Spinal cord (tissue), 10 donors: ENCODE measurements around the gene ASB6. TPM values are rescaled to one million over a fixed set of nuclear protein-coding genes. Genes with fewer than 3 reads are reported as not detected.

ENCODE experiments used
- DNase-seq, 6 donors: peaks; one replicate each; pipeline versions ENCODE4 v3.0.0 to v3.0.0-alpha.2; 2013 to 2015; ENCODE audit warnings: low spot score in 6 of 6, low read depth in 4 of 6
- H3K27ac ChIP-seq: one replicate; pipeline ENCODE4 v1.5.1; 2013; ENCODE audit warnings: low read depth, low read length, control low read depth
- H3K27me3 ChIP-seq: one replicate; pipeline ENCODE4 v1.6.1; 2013; ENCODE audit warnings: low read length; ENCODE audit not compliant: control insufficient read depth, insufficient read depth
- H3K36me3 ChIP-seq: one replicate; pipeline ENCODE4 v1.6.1; 2013; ENCODE audit warnings: low read length; ENCODE audit not compliant: control insufficient read depth, insufficient read depth
- H3K4me1 ChIP-seq: one replicate; pipeline ENCODE4 v1.6.1; 2013; ENCODE audit warnings: low read length; ENCODE audit not compliant: control insufficient read depth, insufficient read depth
- H3K4me3 ChIP-seq: one replicate; pipeline ENCODE4 v1.5.1; 2013; ENCODE audit warnings: low read depth, low read length, control low read depth
- H3K9me3 ChIP-seq: one replicate; pipeline ENCODE4 v1.6.1; 2013; ENCODE audit warnings: low read length; ENCODE audit not compliant: control insufficient read depth, insufficient read depth
- WGBS: methylation state at CpG from one replicate; pipeline ENCODE4 v1.1.5; 2013; ENCODE audit warnings: missing lambda C conversion rate; ENCODE audit not compliant: insufficient coverage; 5-methylcytosine and 5-hydroxymethylcytosine counted together
- polyA plus RNA-seq, 2 donors: library from polyadenylated mRNA; unstranded; fragments of 120-200 nt; gene quantifications; one replicate each; pipeline ENCODE4 v1.2.1, GENCODE V29; 2013; ENCODE audit not compliant: insufficient read length in 2 of 2
- total RNA-seq, 2 donors: library from RNA; depleted of rRNA in 1 of 2; stranded (reverse); fragments of 120-200 nt in 1 of 2; fragments of >200 nt in 1 of 2; gene quantifications; one replicate each; pipeline versions ENCODE4 v1.2.3 to v1.2.4, GENCODE V29; 2013 to 2014
- donor health status: healthy.

The ASB6 gene
- total and polyA plus RNA-seq, 4 donors = 12.3 to 33.4 (median 21.1) TPM

DNA sequence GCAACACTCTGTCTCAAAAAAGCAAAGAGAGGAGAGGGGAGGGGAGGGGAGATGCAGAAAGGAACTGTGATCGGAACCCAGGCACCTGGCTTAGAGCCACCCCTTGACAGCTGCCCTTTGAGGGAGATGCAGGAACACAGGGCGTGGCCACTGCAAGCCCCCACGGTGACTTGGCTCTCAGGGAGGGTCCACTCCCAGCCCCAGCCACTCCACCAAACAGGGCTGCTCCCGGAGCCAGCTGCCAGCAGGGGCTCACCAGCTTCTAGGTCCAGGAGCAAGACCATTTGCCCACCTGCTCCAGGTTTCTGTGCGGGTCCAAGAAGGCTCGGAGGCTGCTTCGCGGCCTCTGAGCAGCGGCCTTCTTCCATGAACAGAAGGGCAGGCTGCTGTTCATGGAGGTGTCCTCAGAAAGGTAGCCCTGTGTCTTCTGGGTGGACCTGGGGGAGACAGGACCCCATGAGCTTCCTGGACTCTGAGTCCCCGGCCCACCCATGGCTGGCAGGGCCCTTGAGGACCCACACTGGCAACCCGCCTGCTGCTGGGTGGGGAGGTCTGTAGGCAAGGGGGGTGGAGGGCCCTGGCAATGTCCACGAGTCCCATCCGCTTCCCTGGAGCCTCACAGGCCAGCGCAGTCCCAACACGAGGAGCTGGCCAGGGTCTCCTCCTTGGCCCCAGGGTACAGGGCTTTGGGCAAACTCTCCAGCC, 29.0 kb downstream of the ASB6 start:
- peak in 1 of 6 donors; percentile 52 for DNase-seq
- Histone ChIP-seq H3K9me3 (no peaks in the 10 kb centered on the region), H3K4me3 (peak overlapping the region; percentile 29), H3K27me3 (peaks cover 2% of the 10 kb centered on the region), H3K4me1 (peaks cover 72% of the 10 kb centered on the region), H3K27ac (peak overlapping the region; percentile 95), H3K36me3 (no peaks in the 10 kb centered on the region)
- 44% methylated on average over 15 of the region's 15 CpGs for WGBS

- Histone ChIP-seq H3K36me3 (no peaks in the 10 kb centered on the region), H3K4me1 (peaks cover 80% of the 10 kb centered on the region), H3K9me3 (no peaks in the 10 kb centered on the region), H3K27me3 (peaks cover 2% of the 10 kb centered on the region), H3K4me3 (no peak overlapping the region), H3K27ac (peak overlapping the region; percentile 95)
- WGBS = 78% methylated on average over 7 of the region's 7 CpGs
- DNase-seq = no peak
Measured at GRCh38 chr9:129612123-129612522, 29.8 kb downstream of the ASB6 start.

DNA sequence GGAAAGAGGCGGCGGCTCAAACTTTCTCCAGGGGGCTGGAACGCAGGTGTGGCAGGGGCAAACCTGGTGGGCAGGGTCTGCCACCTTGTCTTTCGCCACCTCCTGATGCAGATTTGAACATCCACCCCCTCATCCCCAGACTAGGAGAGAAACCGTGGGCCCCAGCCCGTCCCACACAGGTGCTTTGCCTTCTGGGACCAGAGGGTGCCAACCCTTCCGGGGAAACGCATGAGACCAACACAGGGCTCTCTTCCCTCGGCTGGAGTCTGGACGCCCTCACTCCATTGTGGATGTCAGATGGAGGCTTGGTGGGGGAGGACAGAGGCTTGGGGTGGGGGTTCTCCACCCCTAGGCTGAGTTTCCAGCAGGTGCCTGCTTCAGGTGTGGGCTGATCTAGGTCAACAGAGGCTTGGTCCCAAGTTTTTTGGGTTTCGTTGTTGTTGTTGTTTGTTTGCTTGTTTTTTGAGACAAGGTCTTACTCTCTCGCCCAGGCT, 30.6 kb downstream of the ASB6 start:
- peak overlapping the region; percentile 33 for H3K4me3 ChIP-seq
- DNase-seq = no peak

DNA sequence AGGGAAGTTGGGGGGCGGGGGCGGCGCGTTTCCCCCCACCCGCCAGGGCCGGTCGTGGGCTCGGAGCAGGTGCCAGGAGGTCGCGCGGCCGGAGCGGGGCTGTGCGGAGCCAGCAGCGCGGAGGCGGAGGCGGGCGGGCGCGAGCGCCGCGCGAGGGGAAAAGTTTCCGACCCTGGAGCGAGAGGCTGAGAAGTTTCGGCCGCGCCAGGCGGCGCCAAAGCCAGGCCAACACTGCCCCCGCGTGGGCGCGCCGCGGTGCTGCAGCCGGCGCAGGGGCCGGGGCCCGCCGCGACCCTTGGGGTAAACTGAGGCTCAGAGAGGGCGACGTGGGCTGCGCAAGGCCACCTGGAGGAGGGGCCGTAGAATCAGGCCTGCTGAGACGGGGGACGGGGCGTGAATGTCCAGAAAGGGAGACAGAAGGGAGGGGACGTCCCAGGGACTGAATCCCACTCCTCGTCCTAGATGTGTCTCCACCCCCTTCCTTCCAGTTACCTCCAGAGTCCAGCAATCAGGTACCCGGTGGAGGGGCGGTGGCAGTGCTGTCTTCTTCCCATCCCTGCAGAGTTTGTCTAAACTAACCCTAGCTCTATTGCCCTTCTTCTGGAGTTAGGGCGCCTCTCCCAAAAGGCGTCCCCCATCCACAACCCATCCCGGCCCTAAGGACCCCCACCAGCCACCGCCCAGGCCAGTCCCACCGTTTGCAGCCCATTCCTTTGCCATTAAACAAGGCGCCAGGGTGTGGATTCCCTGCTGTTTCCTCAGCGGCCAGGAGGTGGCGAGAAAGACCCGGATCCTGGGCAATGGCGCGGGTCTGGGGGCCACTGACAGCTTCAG, 31.3 kb downstream of the ASB6 start:
- no peaks in the 10 kb centered on the region for H3K9me3 ChIP-seq
- H3K27me3 ChIP-seq = peaks cover 2% of the 10 kb centered on the region
- peak overlapping the region; percentile 63 for H3K27ac ChIP-seq
- DNase-seq = peak in 3 of 6 donors; percentile 58 to 90 (median 88)
- under 1% methylated on average over 65 of the region's 66 CpGs for WGBS
- peak overlapping the region; percentile 33 for H3K4me3 ChIP-seq
- H3K4me1 ChIP-seq = peaks cover 90% of the 10 kb centered on the region
- no peaks in the 10 kb centered on the region for H3K36me3 ChIP-seq

More for the DNA sequence above, 30.6 kb downstream of the ASB6 start:
- Histone ChIP-seq H3K36me3 (no peaks in the 10 kb centered on the region), H3K27ac (peak overlapping the region; percentile 61), H3K9me3 (no peaks in the 10 kb centered on the region), H3K27me3 (peaks cover 2% of the 10 kb centered on the region), H3K4me1 (peaks cover 87% of the 10 kb centered on the region)
- 45% methylated on average over 11 of the region's 12 CpGs for WGBS

GRCh38 chr9:129610213-129610472, 31.8 kb downstream of the ASB6 start:
- Histone ChIP-seq H3K36me3 (no peaks in the 10 kb centered on the region), H3K4me1 (peaks cover 84% of the 10 kb centered on the region), H3K9me3 (no peaks in the 10 kb centered on the region), H3K4me3 (peak overlapping the region; percentile 12), H3K27me3 (peaks cover 2% of the 10 kb centered on the region), H3K27ac (no peak overlapping the region)
- no peak for DNase-seq
- under 1% methylated on average over 19 of the region's 24 CpGs for WGBS

- no peak overlapping the region for H3K4me3 ChIP-seq
- H3K27me3 ChIP-seq = peaks cover 2% of the 10 kb centered on the region
- H3K4me1 ChIP-seq = peaks cover 82% of the 10 kb centered on the region
- no peaks in the 10 kb centered on the region for H3K9me3 ChIP-seq
- WGBS = 15% methylated on average over 14 of the region's 30 CpGs
- peak overlapping the region; percentile 57 for H3K27ac ChIP-seq
- no peaks in the 10 kb centered on the region for H3K36me3 ChIP-seq
- DNase-seq = peak in 1 of 6 donors; percentile 52
Measured at GRCh38 chr9:129609486-129610212, 32.3 kb downstream of the ASB6 start.

DNA sequence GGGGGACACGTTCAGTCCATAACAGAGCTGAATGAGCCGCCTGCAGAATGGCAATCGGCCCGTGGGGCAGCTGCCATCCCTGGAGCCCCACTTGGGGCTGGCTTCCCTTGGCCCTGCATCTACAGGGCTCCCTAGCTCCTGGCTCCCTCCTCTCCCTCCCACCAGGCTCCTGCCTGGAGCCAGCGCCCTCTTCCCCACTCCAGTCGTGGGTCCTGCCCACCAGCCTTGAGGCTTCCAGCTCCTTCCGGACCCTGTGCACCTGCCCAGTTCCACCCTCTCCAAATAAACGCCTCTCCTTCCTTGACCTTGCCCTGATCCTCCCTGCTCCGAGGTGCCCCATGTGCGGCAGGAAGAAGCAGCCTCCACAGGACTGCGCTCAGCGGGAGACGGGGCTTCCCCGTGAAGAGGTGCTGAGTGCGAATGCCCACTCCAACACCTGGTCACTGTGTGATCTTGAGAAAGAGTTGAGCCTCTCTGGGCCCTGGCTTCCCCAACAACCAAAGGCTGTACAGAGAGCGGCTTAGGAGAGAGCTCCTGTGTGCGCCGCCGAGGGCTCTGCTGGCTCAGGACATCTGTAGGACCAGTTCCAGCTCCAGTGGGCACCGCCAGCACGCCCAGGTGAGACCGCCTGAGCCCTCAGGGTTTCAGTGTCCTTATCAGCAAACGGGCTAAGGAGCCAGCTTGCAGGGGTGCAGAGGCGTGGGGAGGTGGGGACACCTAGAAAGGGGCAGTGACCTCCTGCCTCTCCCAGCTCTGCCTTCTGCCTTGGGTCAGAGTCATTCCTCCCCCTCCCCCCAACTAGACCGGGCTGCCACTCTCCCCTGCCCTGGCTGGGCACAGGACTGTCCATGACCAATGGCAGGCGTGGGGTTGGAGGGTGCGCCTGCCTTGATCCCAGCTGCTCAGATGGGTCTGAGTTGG, 33.1 kb downstream of the ASB6 start:
- no peak overlapping the region for H3K4me3 ChIP-seq
- 91% methylated on average over 19 of the region's 27 CpGs for WGBS
- H3K36me3 ChIP-seq = no peaks in the 10 kb centered on the region
- no peaks in the 10 kb centered on the region for H3K9me3 ChIP-seq
- peaks cover 82% of the 10 kb centered on the region for H3K4me1 ChIP-seq
- peaks cover 2% of the 10 kb centered on the region for H3K27me3 ChIP-seq
- H3K27ac ChIP-seq = peak overlapping the region; percentile 40
- no peak for DNase-seq

DNA sequence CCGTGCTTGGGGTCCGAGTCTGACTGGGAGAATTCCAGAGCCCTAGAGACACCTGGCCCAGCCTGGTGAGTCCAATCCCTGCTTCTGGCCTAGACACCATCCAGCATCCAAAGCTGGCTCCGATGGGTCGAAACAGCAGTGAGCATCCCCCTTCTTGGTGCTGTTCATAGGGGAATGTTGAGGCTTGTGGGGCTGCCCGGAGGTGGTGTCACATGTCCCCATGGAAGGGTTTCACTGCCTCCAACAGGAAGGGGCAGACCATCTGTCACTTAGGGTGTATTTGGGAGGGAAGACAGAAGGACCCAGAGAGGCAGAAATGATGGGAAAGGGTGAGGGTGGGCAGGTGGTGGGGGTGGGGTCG, 34.9 kb downstream of the ASB6 start:
- peaks cover 73% of the 10 kb centered on the region for H3K4me1 ChIP-seq
- peak overlapping the region; percentile 80 for H3K27ac ChIP-seq
- H3K27me3 ChIP-seq = peaks cover 2% of the 10 kb centered on the region
- no peak overlapping the region for H3K4me3 ChIP-seq
- WGBS = 60% methylated on average over 4 of the region's 6 CpGs
- H3K9me3 ChIP-seq = no peaks in the 10 kb centered on the region
- DNase-seq = no peak
- no peaks in the 10 kb centered on the region for H3K36me3 ChIP-seq
